SK-N-MC (cell line): ENCODE results near the gene GSK3B.

Source experiments
- EZH2 ChIP-seq: fragments of 200-600 bp; sonication (generic); IDR thresholded peaks from one replicate; pipeline ENCODE4 v1.6.1; 2017; ENCODE audit warnings: antibody characterized with exemption
- FOXP2 ChIP-seq: optimal IDR thresholded peaks from 2 replicates; pipeline ENCODE3; 2011; ENCODE audit warnings: mild to moderate bottlenecking, moderate library complexity; ENCODE audit not compliant: insufficient read depth; ENCODE audit errors: extremely low read length, control extremely low read depth
- POLR2AphosphoS5 ChIP-seq: IDR thresholded peaks from 2 replicates; pipeline ENCODE4 v1.6.1; 2012; ENCODE audit warnings: mild to moderate bottlenecking, low read depth, low read length, borderline replicate concordance

GRCh38 chr3:119792270-119792669, 302.0 kb downstream of the GSK3B start:
- no peak for TF ChIP-seq EZH2
- TF ChIP-seq POLR2AphosphoS5 = no peak
- TF ChIP-seq FOXP2 = no peak
